LoVo (cell line): ENCODE data around the gene URB2.

Source experiments
- DNase-seq: peaks from one replicate; pipeline ENCODE4 v3.0.0-alpha.2; 2016; ENCODE audit warnings: low spot score

Gene URB2

GRCh38 chr1:229645324-229645993 lies 19.4 kb downstream of the URB2 start:
- DNase-seq, result no peak

GRCh38 chr1:229648406-229648805 lies 22.4 kb downstream of the URB2 start:
- no peak for DNase-seq

GRCh38 chr1:229650045-229650444 lies 24.0 kb downstream of the URB2 start:
- no peak for DNase-seq

- DNase-seq, result no peak
These were observed 25.5 kb downstream of the URB2 start for GRCh38 chr1:229651546-229651945.

- DNase-seq, result no peak
These were observed 27.4 kb downstream of the URB2 start for GRCh38 chr1:229653420-229653819.

- DNase-seq, result no peak
These were observed 29.7 kb downstream of the URB2 start for GRCh38 chr1:229655781-229656180.

GRCh38 chr1:229657993-229658755 lies 32.1 kb downstream of the URB2 start:
- no peak for DNase-seq

GRCh38 chr1:229661022-229661877 lies 35.2 kb downstream of the URB2 start:
- DNase-seq, result peak; percentile 35

GRCh38 chr1:229661897-229662296 lies 35.9 kb downstream of the URB2 start:
- DNase-seq, result no peak

GRCh38 chr1:229664133-229664689 lies 38.2 kb downstream of the URB2 start:
- no peak for DNase-seq

GRCh38 chr1:229665912-229666558 lies 40.0 kb downstream of the URB2 start:
- no peak for DNase-seq

- no peak for DNase-seq
These were observed 40.5 kb downstream of the URB2 start for GRCh38 chr1:229666585-229666984.

- no peak for DNase-seq
These were observed 43.3 kb downstream of the URB2 start for GRCh38 chr1:229669333-229669732.

GRCh38 chr1:229671310-229671709 lies 45.3 kb downstream of the URB2 start:
- DNase-seq, result no peak

GRCh38 chr1:229672246-229672645 lies 46.2 kb downstream of the URB2 start:
- DNase-seq, result no peak

GRCh38 chr1:229674042-229674441 lies 48.0 kb downstream of the URB2 start:
- no peak for DNase-seq

- DNase-seq, result no peak
These were observed 49.3 kb downstream of the URB2 start for GRCh38 chr1:229675396-229675795.

- DNase-seq, result no peak
These were observed 59.1 kb downstream of the URB2 start for GRCh38 chr1:229685149-229685548.

GRCh38 chr1:229689273-229689672 lies 63.2 kb downstream of the URB2 start:
- no peak for DNase-seq

- no peak for DNase-seq
These were observed 63.9 kb downstream of the URB2 start for GRCh38 chr1:229689904-229690303.

- DNase-seq, result no peak
These were observed 64.6 kb downstream of the URB2 start for GRCh38 chr1:229690662-229691061.

GRCh38 chr1:229691362-229691761 lies 65.3 kb downstream of the URB2 start:
- DNase-seq, result no peak
